ENCODE results near the gene CDC20. TPM values are rescaled to one million over a fixed set of nuclear protein-coding genes. Genes with fewer than 3 reads are reported as not detected.
"Not testable (repeated sequence)": the region's sequence is repeated elsewhere in the genome, so short reads cannot be mapped to it uniquely, and the experiment has no call there.

Gene CDC20
- total RNA-seq, 2 experiments from 2014 or later = 179 to 194 TPM

GRCh38 chr1:43400441-43400840 is 41.7 kb downstream of the CDC20 start:
- CTCF ChIA-PET = interaction anchor here (1.6 to 1.7 kb wide), 2 partner anchors 14 to 174 kb away, joined by 4 to 6 read pairs; no protein-coding TSS in a partner anchor
- H3K27ac Mint-ChIP-seq; intact Hi-C loops (cut with micrococcal nuclease); H3K4me1 Mint-ChIP-seq (ENCODE audit: low read depth); DNase-seq; H3K4me3 Mint-ChIP-seq; H3K9me3 Mint-ChIP-seq; H3K27me3 Mint-ChIP-seq (ENCODE audit: low read depth): not testable (repeated sequence)
- H3K36me3 Mint-ChIP-seq (ENCODE audit: low read depth) = peaks cover 13% of the 10 kb centered on the region

- no peak for DNase-seq
- Mint-ChIP-seq H3K4me1 (ENCODE audit: low read depth) (no peaks in the 10 kb centered on the region), H3K9me3 (no peaks in the 10 kb centered on the region), H3K27me3 (ENCODE audit: low read depth) (no peaks in the 10 kb centered on the region), H3K36me3 (ENCODE audit: low read depth) (peaks cover 19% of the 10 kb centered on the region), H3K4me3 (no peak overlapping the region), H3K27ac (no peak overlapping the region)
- CTCF ChIA-PET = no interaction called here
- intact Hi-C loops (cut with micrococcal nuclease) = no loop called here
These were observed 43.5 kb downstream of the CDC20 start for GRCh38 chr1:43402089-43402865.

- no peaks in the 10 kb centered on the region for H3K4me1 Mint-ChIP-seq (ENCODE audit: low read depth)
- intact Hi-C loops (cut with micrococcal nuclease) = no loop called here
- peaks cover 25% of the 10 kb centered on the region for H3K36me3 Mint-ChIP-seq (ENCODE audit: low read depth)
- no peaks in the 10 kb centered on the region for H3K9me3 Mint-ChIP-seq
- CTCF ChIA-PET = no interaction called here
- H3K27ac Mint-ChIP-seq = no peak overlapping the region
- no peaks in the 10 kb centered on the region for H3K27me3 Mint-ChIP-seq (ENCODE audit: low read depth)
- DNase-seq = no peak
- H3K4me3 Mint-ChIP-seq = no peak overlapping the region
These were observed 45.6 kb downstream of the CDC20 start for GRCh38 chr1:43404353-43404752.

GRCh38 chr1:43405219-43405875 is 46.6 kb downstream of the CDC20 start:
- no peaks in the 10 kb centered on the region for H3K4me1 Mint-ChIP-seq (ENCODE audit: low read depth)
- DNase-seq = no peak
- H3K27me3 Mint-ChIP-seq (ENCODE audit: low read depth) = no peaks in the 10 kb centered on the region
- peaks cover 29% of the 10 kb centered on the region for H3K36me3 Mint-ChIP-seq (ENCODE audit: low read depth)
- no peaks in the 10 kb centered on the region for H3K9me3 Mint-ChIP-seq
- intact Hi-C loops (cut with micrococcal nuclease) = no loop called here
- CTCF ChIA-PET = no interaction called here
- H3K27ac Mint-ChIP-seq = no peak overlapping the region
- no peak overlapping the region for H3K4me3 Mint-ChIP-seq

- DNase-seq = no peak
- CTCF ChIA-PET = interaction anchor here (1.1 kb wide), 1 partner anchor 9 kb away, joined by 3 read pairs; no protein-coding TSS in a partner anchor
- Mint-ChIP-seq H3K9me3 (no peaks in the 10 kb centered on the region), H3K27ac (no peak overlapping the region), H3K4me3 (no peak overlapping the region), H3K36me3 (ENCODE audit: low read depth) (peaks cover 29% of the 10 kb centered on the region), H3K4me1 (ENCODE audit: low read depth) (no peaks in the 10 kb centered on the region), H3K27me3 (ENCODE audit: low read depth) (no peaks in the 10 kb centered on the region)
- intact Hi-C loops (cut with micrococcal nuclease) = no loop called here
These were observed 47.1 kb downstream of the CDC20 start for GRCh38 chr1:43405876-43406234.

- Mint-ChIP-seq H3K4me3 (no peak overlapping the region), H3K27ac (no peak overlapping the region), H3K27me3 (ENCODE audit: low read depth) (no peaks in the 10 kb centered on the region), H3K9me3 (no peaks in the 10 kb centered on the region), H3K4me1 (ENCODE audit: low read depth) (no peaks in the 10 kb centered on the region), H3K36me3 (ENCODE audit: low read depth) (peaks cover 21% of the 10 kb centered on the region)
- DNase-seq = no peak
- intact Hi-C loops (cut with micrococcal nuclease) = loop anchor here (10.0 kb wide), 1 partner anchor 336 kb away; no protein-coding TSS in a partner anchor
- CTCF ChIA-PET = interaction anchor here (0.6 kb wide), 1 partner anchor 240 kb away, joined by 3 read pairs; no protein-coding TSS in a partner anchor
These were observed 51.8 kb downstream of the CDC20 start for GRCh38 chr1:43410571-43410970.

Small RNAs within 50 kb of the gene (microRNA-seq; reads per million reads assigned to microRNA genes)
- gene MIR6734 (ENCODE audit: borderline microRNAs expressed, borderline replicate concordance) = not detected

Other genes with a start within 250 kb of the CDC20 start
- gene EBNA1BP2, start 186.7 kb upstream of the CDC20 start, total RNA-seq = 10 to 100 TPM; 88.0 to 88.3 TPM
- under 1 TPM; 0.12 to 0.14 TPM for gene CFAP57, start 186.7 kb upstream of the CDC20 start, total RNA-seq
- gene TMEM125, start 89.0 kb upstream of the CDC20 start, total RNA-seq = under 1 TPM in 1 of 2 experiments, not detected in 1; 0.21 TPM
- gene C1orf210, start 73.4 kb upstream of the CDC20 start, total RNA-seq = not detected
- gene TIE1, start 58.0 kb upstream of the CDC20 start, total RNA-seq = not detected
- not detected for gene MPL, start 21.2 kb upstream of the CDC20 start, total RNA-seq
- 10 to 100 TPM; 42.8 to 44.2 TPM for gene ELOVL1, start 9.0 kb downstream of the CDC20 start, total RNA-seq
- gene MED8, start 30.8 kb downstream of the CDC20 start, total RNA-seq = 10 to 100 TPM; 45.8 to 45.9 TPM
- gene SZT2, start 30.9 kb downstream of the CDC20 start, total RNA-seq = 10 to 100 TPM; 26.6 to 28.2 TPM
- gene HYI, start 95.0 kb downstream of the CDC20 start, total RNA-seq = 1 to 10 TPM; 9.1 to 9.2 TPM
- 1 to 10 TPM; 1.0 to 2.3 TPM for gene PTPRF, start 171.9 kb downstream of the CDC20 start, total RNA-seq

Measured in activated naive CD4-positive, alpha-beta T cell treated with anti-CD3 and anti-CD28 coated beads for 36 hours (primary cell).